ENCODE measurements around the gene ATG16L1.

GRCh38 chr2:233288663-233289062 is 37.2 kb downstream of the ATG16L1 start:
- TF ChIP-seq CTCF (IDR thresholded peaks at IDR 0.05): no peak
- TF ChIP-seq POLR2A (IDR thresholded peaks at IDR 0.05): no peak

Data from prostate gland (tissue), 2 donors.